ENCODE measurements around the gene TMX3. TPM values are rescaled to one million over a fixed set of nuclear protein-coding genes. Genes with fewer than 3 reads are reported as not detected.

The TMX3 gene
- total RNA-seq, 1 donor from 2014 or later, result 30.8 TPM

- DNase-seq (ENCODE audit: low read depth), result no peak
- TF ChIP-seq, protein P1, sequence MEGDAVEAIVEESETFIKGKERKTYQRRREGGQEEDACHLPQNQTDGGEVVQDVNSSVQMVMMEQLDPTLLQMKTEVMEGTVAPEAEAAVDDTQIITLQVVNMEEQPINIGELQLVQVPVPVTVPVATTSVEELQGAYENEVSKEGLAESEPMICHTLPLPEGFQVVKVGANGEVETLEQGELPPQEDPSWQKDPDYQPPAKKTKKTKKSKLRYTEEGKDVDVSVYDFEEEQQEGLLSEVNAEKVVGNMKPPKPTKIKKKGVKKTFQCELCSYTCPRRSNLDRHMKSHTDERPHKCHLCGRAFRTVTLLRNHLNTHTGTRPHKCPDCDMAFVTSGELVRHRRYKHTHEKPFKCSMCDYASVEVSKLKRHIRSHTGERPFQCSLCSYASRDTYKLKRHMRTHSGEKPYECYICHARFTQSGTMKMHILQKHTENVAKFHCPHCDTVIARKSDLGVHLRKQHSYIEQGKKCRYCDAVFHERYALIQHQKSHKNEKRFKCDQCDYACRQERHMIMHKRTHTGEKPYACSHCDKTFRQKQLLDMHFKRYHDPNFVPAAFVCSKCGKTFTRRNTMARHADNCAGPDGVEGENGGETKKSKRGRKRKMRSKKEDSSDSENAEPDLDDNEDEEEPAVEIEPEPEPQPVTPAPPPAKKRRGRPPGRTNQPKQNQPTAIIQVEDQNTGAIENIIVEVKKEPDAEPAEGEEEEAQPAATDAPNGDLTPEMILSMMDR (conservative IDR thresholded peaks at IDR 0.05; ENCODE audit: low read depth, low read length), result no peak
- H3K4me3 ChIP-seq (ENCODE audit: low read depth, low read length), result no peak overlapping the region
Measured at GRCh38 chr18:68667121-68667520, 47.8 kb downstream of the TMX3 start.

DNA sequence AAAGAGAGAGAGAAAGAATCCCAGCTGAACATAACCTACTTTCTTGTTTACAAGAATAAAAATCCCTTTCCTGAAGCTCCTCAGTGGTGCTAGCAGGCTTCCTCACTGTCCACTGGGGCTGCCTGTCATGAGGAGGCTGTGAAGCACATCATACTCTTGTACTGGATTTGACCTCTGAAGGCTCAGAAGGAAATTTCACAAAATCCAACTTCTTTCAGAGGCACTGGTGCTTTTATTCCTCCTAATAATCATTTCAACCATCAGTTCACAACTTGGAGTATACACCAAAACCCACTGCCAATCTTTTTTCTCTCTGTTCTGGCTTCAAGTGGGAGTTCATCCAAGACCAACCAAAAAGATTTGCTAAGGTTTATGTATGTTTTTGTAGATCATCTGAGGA is 48.5 kb downstream of the TMX3 start:
- H3K4me3 ChIP-seq (ENCODE audit: low read depth, low read length), result no peak overlapping the region
- no peak for DNase-seq (ENCODE audit: low read depth)
- TF ChIP-seq, protein P1 (conservative IDR thresholded peaks at IDR 0.05; ENCODE audit: low read depth, low read length), result no peak

DNA sequence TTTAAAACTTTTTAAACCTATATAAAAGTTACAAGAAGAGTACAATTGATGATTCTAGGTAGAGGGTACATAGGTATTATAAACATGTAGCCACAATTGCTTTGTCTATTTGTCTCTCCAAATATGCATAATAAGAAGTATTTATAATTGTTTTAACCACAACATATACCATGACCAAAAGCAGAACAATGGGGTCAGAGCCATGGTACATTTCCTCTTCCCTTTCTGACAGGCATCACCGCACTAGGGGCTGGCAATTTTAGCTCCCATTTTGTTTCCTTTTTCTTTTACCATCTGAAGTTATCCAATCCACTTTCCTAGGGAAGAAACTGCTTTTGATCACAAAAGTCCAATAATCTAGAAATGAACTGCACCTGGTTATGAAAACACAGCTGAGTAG is 49.3 kb downstream of the TMX3 start:
- H3K4me3 ChIP-seq (ENCODE audit: low read depth, low read length), result no peak overlapping the region
- TF ChIP-seq, protein P1 (conservative IDR thresholded peaks at IDR 0.05; ENCODE audit: low read depth, low read length), result no peak
- no peak for DNase-seq (ENCODE audit: low read depth)

DNA sequence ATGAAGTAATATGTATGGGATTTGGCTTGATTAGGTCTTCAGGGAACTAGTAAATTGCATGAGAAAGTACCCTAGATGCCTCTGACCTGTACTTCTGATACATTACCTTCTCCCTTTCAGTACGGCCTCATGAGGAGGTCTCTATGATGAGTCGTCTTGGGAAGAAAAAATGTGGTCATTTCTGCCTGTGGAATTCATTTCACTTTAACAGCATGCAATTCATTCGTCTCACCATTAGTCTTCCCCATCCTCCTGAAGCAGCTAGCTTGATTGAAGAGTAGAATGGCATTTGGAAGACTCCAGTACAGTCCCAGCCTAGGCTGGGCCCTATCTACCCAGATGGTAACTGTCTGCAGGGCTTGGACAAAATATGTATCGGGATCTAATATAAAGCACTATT is 52.2 kb downstream of the TMX3 start:
- DNase-seq (ENCODE audit: low read depth), result no peak
- no peak overlapping the region for H3K4me3 ChIP-seq (ENCODE audit: low read depth, low read length)
- TF ChIP-seq, protein P1 (conservative IDR thresholded peaks at IDR 0.05; ENCODE audit: low read depth, low read length), result peak; percentile 24

- TF ChIP-seq, protein P1 (conservative IDR thresholded peaks at IDR 0.05; ENCODE audit: low read depth, low read length), result peak; percentile 59
- peak; percentile 15 for DNase-seq (ENCODE audit: low read depth)
- no peak overlapping the region for H3K4me3 ChIP-seq (ENCODE audit: low read depth, low read length)
Measured at GRCh38 chr18:68660354-68661183, 54.3 kb downstream of the TMX3 start.

GRCh38 chr18:68648191-68648590 is 66.7 kb downstream of the TMX3 start:
- TF ChIP-seq, protein P1 (conservative IDR thresholded peaks at IDR 0.05; ENCODE audit: low read depth, low read length), result no peak

DNA sequence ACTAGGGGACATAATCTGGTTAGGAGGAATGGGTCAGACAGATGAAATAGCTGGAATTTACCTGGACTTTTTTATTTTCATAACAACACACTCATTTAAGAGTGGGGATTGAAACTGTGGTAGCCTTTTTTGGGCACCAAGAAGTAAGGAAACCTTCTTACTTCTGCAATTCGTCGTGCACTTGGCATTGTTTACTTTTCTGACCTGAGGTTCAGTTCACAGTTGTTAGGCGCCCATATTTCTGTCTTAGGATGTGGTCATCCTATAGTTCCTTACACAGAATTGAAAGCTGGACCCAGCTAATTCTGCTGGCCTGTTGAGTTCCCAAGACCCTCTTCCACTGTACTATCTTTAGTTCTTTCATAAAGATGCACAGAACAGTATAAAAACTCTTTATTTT is 72.9 kb downstream of the TMX3 start:
- H3K4me3 ChIP-seq (ENCODE audit: low read depth, low read length), result no peak overlapping the region
- TF ChIP-seq, protein P1 (conservative IDR thresholded peaks at IDR 0.05; ENCODE audit: low read depth, low read length), result no peak
- no peak for DNase-seq (ENCODE audit: low read depth)

More at GRCh38 chr18:68648191-68648590, 66.7 kb downstream of the TMX3 start:
- H3K4me3 ChIP-seq (ENCODE audit: low read depth, low read length), result no peak overlapping the region
- DNase-seq (ENCODE audit: low read depth), result no peak

Data from epithelial cell of proximal tubule (primary cell).